H9 (cell line): Measurements from ENCODE around the gene ILF2. TPM values are rescaled to one million over a fixed set of nuclear protein-coding genes. Genes with fewer than 3 reads are reported as not detected.

ENCODE experiments used
- DNase-seq: peaks from one replicate; pipeline ENCODE4 v3.0.0-alpha.2; 2017
- H2AFZ ChIP-seq: one replicate; pipeline ENCODE4 v1.6.1; 2013; ENCODE audit warnings: mild to moderate bottlenecking, low read length, control low read depth, moderate library complexity
- H2AK5ac ChIP-seq: 2 replicates; pipeline ENCODE4 v1.6.1; 2013; ENCODE audit warnings: low read length, control low read depth, mixed read lengths; ENCODE audit not compliant: insufficient read length
- H2BK120ac ChIP-seq: one replicate; pipeline ENCODE4 v1.6.1; 2013; ENCODE audit warnings: low read depth, mild to moderate bottlenecking, low read length, control low read depth, inconsistent platforms; ENCODE audit not compliant: poor library complexity, severe bottlenecking
- H2BK12ac ChIP-seq: 2 replicates; pipeline ENCODE4 v1.6.1; 2013; ENCODE audit warnings: low read length, control low read depth, mixed read lengths, low read depth; ENCODE audit not compliant: insufficient read length
- H2BK15ac ChIP-seq: 2 replicates; pipeline ENCODE4 v1.6.1; 2013; ENCODE audit warnings: low read depth, low read length, control low read depth
- H2BK20ac ChIP-seq: one replicate; pipeline ENCODE4 v1.6.1; 2013; ENCODE audit warnings: low read depth, mild to moderate bottlenecking, low read length, control low read depth, inconsistent platforms; ENCODE audit not compliant: poor library complexity, severe bottlenecking
- H2BK5ac ChIP-seq: 2 replicates; pipeline ENCODE4 v1.6.1; 2013; ENCODE audit warnings: low read length, control low read depth, mixed read lengths; ENCODE audit not compliant: insufficient read length
- H3K14ac ChIP-seq: 2 replicates; pipeline ENCODE4 v1.6.1; 2013; ENCODE audit warnings: low read length, control low read depth; ENCODE audit not compliant: insufficient read depth
- H3K18ac ChIP-seq: 2 replicates; pipeline ENCODE4 v1.6.1; 2013; ENCODE audit warnings: low read depth, mild to moderate bottlenecking, mixed read lengths, low read length, control low read depth; ENCODE audit not compliant: insufficient read length
- H3K23ac ChIP-seq: 2 replicates; pipeline ENCODE4 v1.6.1; 2013; ENCODE audit warnings: low read length, control low read depth, mixed read lengths, low read depth; ENCODE audit not compliant: insufficient read length
- H3K23me2 ChIP-seq: 2 replicates; pipeline ENCODE4 v1.6.1; 2013; ENCODE audit warnings: low read depth, mild to moderate bottlenecking, mixed read lengths, low read length, control low read depth; ENCODE audit not compliant: insufficient read length, poor library complexity, severe bottlenecking
- H3K27ac ChIP-seq: 2 replicates; pipeline ENCODE4 v1.5.1; 2013; ENCODE audit warnings: low read length, control low read depth, mixed read lengths, low read depth; ENCODE audit not compliant: insufficient read length
- H3K27me3 ChIP-seq: 2 replicates; pipeline ENCODE4 v1.6.1; 2013; ENCODE audit warnings: low read length, control low read depth, inconsistent platforms; ENCODE audit not compliant: insufficient read depth
- H3K4ac ChIP-seq: 2 replicates; pipeline ENCODE4 v1.6.1; 2013; ENCODE audit warnings: low read depth, mild to moderate bottlenecking, control low read depth, inconsistent platforms, low read length, moderate library complexity
- H3K4me1 ChIP-seq: 2 replicates; pipeline ENCODE4 v1.6.1; 2013; ENCODE audit warnings: low read length, control low read depth, inconsistent platforms; ENCODE audit not compliant: insufficient read depth
- H3K4me2 ChIP-seq: 2 replicates; pipeline ENCODE4 v1.6.1; 2013; ENCODE audit warnings: low read length, control low read depth, mixed read lengths; ENCODE audit not compliant: insufficient read length, insufficient read depth
- H3K56ac ChIP-seq: 2 replicates; pipeline ENCODE4 v1.6.1; 2013; ENCODE audit warnings: low read depth, mild to moderate bottlenecking, mixed read lengths, low read length, control low read depth; ENCODE audit not compliant: insufficient read length
- H3K79me1 ChIP-seq: 2 replicates; pipeline ENCODE4 v1.6.1; 2013; ENCODE audit warnings: low read depth, mild to moderate bottlenecking, moderate library complexity, low read length, control low read depth, inconsistent platforms; ENCODE audit not compliant: insufficient read depth, poor library complexity, severe bottlenecking
- H3K79me2 ChIP-seq: 2 replicates; pipeline ENCODE4 v1.6.1; 2013; ENCODE audit warnings: low read length, control low read depth, inconsistent platforms; ENCODE audit not compliant: insufficient read depth
- H3K9ac ChIP-seq: 2 replicates; pipeline ENCODE4 v1.6.1; 2013; ENCODE audit warnings: low read length, control low read depth, mixed read lengths; ENCODE audit not compliant: insufficient read length; ENCODE audit errors: extremely low read depth
- H3K9me3 ChIP-seq: one replicate; pipeline ENCODE4 v1.6.1; 2013; ENCODE audit warnings: low read depth, low read length, inconsistent platforms; ENCODE audit not compliant: control insufficient read depth
- H3T11ph ChIP-seq: one replicate; pipeline ENCODE4 v1.6.1; 2013; ENCODE audit warnings: mild to moderate bottlenecking, low read length, control low read depth, inconsistent platforms
- H4K20me1 ChIP-seq: one replicate; pipeline ENCODE4 v1.6.1; 2013; ENCODE audit not compliant: control insufficient read depth, insufficient read length, insufficient read depth
- H4K5ac ChIP-seq: 2 replicates; pipeline ENCODE4 v1.6.1; 2013; ENCODE audit warnings: low read depth, mild to moderate bottlenecking, mixed read lengths, low read length, control low read depth; ENCODE audit not compliant: insufficient read length
- H4K8ac ChIP-seq: replicated peaks from 2 replicates; pipeline ENCODE4 v1.6.1; 2013; ENCODE audit warnings: low read length, control low read depth, mixed read lengths, low read depth; ENCODE audit not compliant: insufficient read length
- H4K91ac ChIP-seq: 2 replicates; pipeline ENCODE4 v1.6.1; 2013; ENCODE audit warnings: low read depth, mild to moderate bottlenecking, moderate library complexity, mixed read lengths, low read length, control low read depth; ENCODE audit not compliant: insufficient read length
- H3K27ac Mint-ChIP-seq, 3 experiments: 2 replicates in 2 of 3; 3 replicates in 1 of 3; pipeline ENCODE4 v1.8.0; 2020 to 2021; ENCODE audit warnings: mixed read lengths in 3 of 3, mild to moderate bottlenecking in 1 of 3, moderate library complexity in 1 of 3
- H3K27me3 Mint-ChIP-seq: 2 replicates; pipeline ENCODE4 v1.8.0; 2021; ENCODE audit warnings: low read depth, mild to moderate bottlenecking, moderate library complexity, mixed read lengths
- H3K36me3 Mint-ChIP-seq, 3 experiments: 2 replicates in 2 of 3; 3 replicates in 1 of 3; pipeline ENCODE4 v1.8.0; 2020 to 2021; ENCODE audit warnings: low read depth in 3 of 3, mixed read lengths in 3 of 3; ENCODE audit not compliant: insufficient read depth in 1 of 3
- H3K4me1 Mint-ChIP-seq, 2 experiments: 2 replicates each; pipeline ENCODE4 v1.8.0; 2020; ENCODE audit warnings: mixed read lengths in 2 of 2
- H3K4me3 Mint-ChIP-seq, 2 experiments: 2 replicates in 1 of 2; 3 replicates in 1 of 2; pipeline ENCODE4 v1.8.0; 2020 to 2021; ENCODE audit warnings: mild to moderate bottlenecking in 2 of 2, mixed read lengths in 2 of 2, moderate library complexity in 1 of 2
- H3K9me3 Mint-ChIP-seq, 2 experiments: 2 replicates in 1 of 2; 3 replicates in 1 of 2; pipeline ENCODE4 v1.8.0; 2020; ENCODE audit warnings: mild to moderate bottlenecking in 2 of 2, mixed read lengths in 2 of 2, moderate library complexity in 1 of 2
- CTCF ChIP-seq: fragments of 200-600 bp; sonication (generic); conservative IDR thresholded peaks from 3 replicates; pipeline ENCODE4 v1.8.0; 2021; ENCODE audit warnings: antibody characterized with exemption, mild to moderate bottlenecking
- WGBS: extraction: QIAGEN DNeasy Blood & Tissue Kit; methylation state at CpG from one replicate; pipeline ENCODE4 v1.1.7; 2013; ENCODE audit warnings: missing lambda C conversion rate, low lambda C conversion rate, mixed read lengths; ENCODE audit not compliant: insufficient read length; ENCODE audit errors: extremely low coverage; 5-methylcytosine and 5-hydroxymethylcytosine counted together
- total RNA-seq: library from RNA; stranded (reverse); gene quantifications from 2 replicates; pipeline ENCODE4 v1.2.1, GENCODE V29; 2021

The ILF2 gene
- total RNA-seq, 1 experiment from 2014 or later, result 357 TPM

DNA sequence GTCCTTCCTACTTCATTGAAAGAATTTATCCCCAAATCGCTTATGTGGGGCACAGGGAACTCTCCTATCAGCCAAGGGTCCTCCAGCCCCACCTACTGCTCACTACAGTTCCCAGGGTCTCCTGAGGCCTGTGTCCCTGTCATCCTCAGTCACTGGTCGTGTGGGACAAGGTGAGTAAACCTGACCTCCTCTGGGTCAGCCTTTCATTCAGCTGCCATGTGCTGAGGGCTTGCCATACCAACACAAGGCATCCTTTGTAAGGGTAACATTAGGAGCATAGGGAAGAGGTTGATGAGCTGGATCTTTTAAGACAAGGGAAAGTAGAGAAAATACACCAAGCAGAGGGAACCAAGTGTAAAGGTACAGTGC, 23.5 kb downstream of the ILF2 start:
- TF ChIP-seq CTCF, result 0 out of 3 replicates have a peak, but pooled peaks have one; percentile 13
- Histone ChIP-seq H2AFZ (no peak overlapping the region), H2BK12ac (no peak overlapping the region), H3K79me1 (no peaks in the 10 kb centered on the region), H4K5ac (no peak overlapping the region), H3K27ac (no peak overlapping the region), H3K4me2 (no peak overlapping the region), H2AK5ac (no peak overlapping the region), H2BK120ac (no peak overlapping the region), H4K8ac (no peak overlapping the region), H3K56ac (no peak overlapping the region), H3K18ac (no peak overlapping the region), H4K91ac (no peak overlapping the region), H3K23ac (no peak overlapping the region), H3K14ac (no peak overlapping the region), H2BK20ac (no peak overlapping the region), H3K4me1 (no peaks in the 10 kb centered on the region), H3K23me2 (no peaks in the 10 kb centered on the region), H3K9ac (no peak overlapping the region), H3K27me3 (no peaks in the 10 kb centered on the region), H3K79me2 (no peaks in the 10 kb centered on the region), H4K20me1 (no peaks in the 10 kb centered on the region), H2BK5ac (no peak overlapping the region), H3T11ph (no peak overlapping the region), H3K9me3 (no peaks in the 10 kb centered on the region), H2BK15ac (no peak overlapping the region), H3K4ac (no peak overlapping the region)
- Mint-ChIP-seq H3K27ac (peak overlapping the region; percentile 32 to 90 (median 75); a peak in 6 of 7 replicates), H3K27me3 (peaks cover 4% of the 10 kb centered on the region; the same call in 1 of the 2 replicates), H3K4me1 (peaks cover 6% of the 10 kb centered on the region in 2 experiments), H3K36me3 (peaks cover 22 to 45% (median 43%) of the 10 kb centered on the region in 3 experiments; a peak in 6 of 7 replicates), H3K4me3 (peak overlapping the region in 1 of 2 experiments; percentile 47; a peak in 1 of 5 replicates), H3K9me3 (no peaks in the 10 kb centered on the region)
- peak; percentile 58 for DNase-seq
- WGBS, result no CpG with 5 or more reads among the region's 2 CpGs
